Measurements from ENCODE around the gene C1orf87.

The C1orf87 gene

DNA sequence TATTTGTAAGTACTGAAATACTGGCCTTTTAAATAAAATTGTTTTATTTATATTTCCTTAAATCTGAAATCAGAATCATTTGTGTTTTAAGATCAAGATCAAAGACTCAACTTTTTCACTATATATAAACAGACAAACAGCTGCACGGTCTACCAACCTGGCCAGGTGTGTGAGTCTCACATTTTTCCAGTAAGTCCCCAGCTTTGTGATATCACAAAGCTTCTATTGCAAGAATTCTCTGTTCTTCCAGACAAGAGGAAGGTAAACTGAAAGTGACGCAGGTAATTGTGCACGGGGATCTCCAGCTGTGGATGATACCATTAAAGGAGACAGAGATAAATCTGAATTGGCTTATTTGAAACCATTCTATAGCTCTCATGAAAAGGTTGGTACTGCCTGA is 105.8 kb downstream of the C1orf87 start:
- no peaks in the 10 kb centered on the region for H3K27me3 ChIP-seq (ENCODE audit: control insufficient read depth in 2 of 2, insufficient read depth in 2 of 2, low read length in 2 of 2)
- no peak overlapping the region for H3K27ac ChIP-seq (ENCODE audit: low read depth in 2 of 2, low read length in 2 of 2)
- H3K9ac ChIP-seq (ENCODE audit: low read depth in 1 of 2, low read length in 2 of 2): no peak overlapping the region
- no peaks in the 10 kb centered on the region for H3K9me3 ChIP-seq (ENCODE audit: control insufficient read depth in 2 of 2, low read length in 2 of 2)
- H3K4me1 ChIP-seq (ENCODE audit: control insufficient read depth in 2 of 2, insufficient read depth in 2 of 2, low read length in 2 of 2): peaks cover 0 to 12% of the 10 kb centered on the region in 2 donors
- H3K4me3 ChIP-seq (ENCODE audit: low read length in 2 of 2): no peak overlapping the region
- H3K36me3 ChIP-seq (ENCODE audit: control insufficient read depth in 2 of 2, insufficient read depth in 2 of 2, low read length in 2 of 2): no peaks in the 10 kb centered on the region

DNA sequence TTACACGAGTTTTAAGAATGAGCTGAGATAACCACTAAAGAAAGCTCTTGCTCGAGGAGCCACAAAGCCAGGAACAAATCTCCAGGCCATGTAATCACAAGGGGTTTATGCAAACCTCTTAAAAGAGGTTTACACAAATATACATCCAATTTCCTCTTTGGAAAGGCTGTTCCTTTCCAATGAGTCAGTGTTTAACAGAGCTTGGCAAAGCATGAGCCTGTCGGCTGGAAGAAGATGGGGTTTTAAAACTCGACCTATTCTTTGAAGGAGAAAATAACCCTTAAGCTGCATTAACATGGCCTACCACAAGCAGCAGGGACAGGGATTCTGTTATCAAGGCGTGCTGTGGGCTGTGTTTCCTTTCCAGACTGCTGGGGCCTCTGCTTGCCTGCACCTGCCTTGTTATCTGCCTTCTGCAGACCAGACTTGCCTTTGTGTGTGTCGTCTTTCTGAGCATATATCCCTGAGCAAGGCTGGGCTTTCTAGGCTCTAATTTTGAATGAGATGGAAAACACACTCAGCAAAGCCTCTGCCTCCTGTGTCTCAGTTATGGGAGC is 106.4 kb downstream of the C1orf87 start:
- no peak overlapping the region for H3K4me3 ChIP-seq (ENCODE audit: low read length in 2 of 2)
- H3K27ac ChIP-seq (ENCODE audit: low read depth in 2 of 2, low read length in 2 of 2): peak overlapping the region in 1 of 2 donors; percentile 52
- H3K9ac ChIP-seq (ENCODE audit: low read depth in 1 of 2, low read length in 2 of 2): no peak overlapping the region
- H3K9me3 ChIP-seq (ENCODE audit: control insufficient read depth in 2 of 2, low read length in 2 of 2): no peaks in the 10 kb centered on the region
- peaks cover 0 to 12% of the 10 kb centered on the region in 2 donors for H3K4me1 ChIP-seq (ENCODE audit: control insufficient read depth in 2 of 2, insufficient read depth in 2 of 2, low read length in 2 of 2)
- H3K36me3 ChIP-seq (ENCODE audit: control insufficient read depth in 2 of 2, insufficient read depth in 2 of 2, low read length in 2 of 2): no peaks in the 10 kb centered on the region
- H3K27me3 ChIP-seq (ENCODE audit: control insufficient read depth in 2 of 2, insufficient read depth in 2 of 2, low read length in 2 of 2): no peaks in the 10 kb centered on the region

DNA sequence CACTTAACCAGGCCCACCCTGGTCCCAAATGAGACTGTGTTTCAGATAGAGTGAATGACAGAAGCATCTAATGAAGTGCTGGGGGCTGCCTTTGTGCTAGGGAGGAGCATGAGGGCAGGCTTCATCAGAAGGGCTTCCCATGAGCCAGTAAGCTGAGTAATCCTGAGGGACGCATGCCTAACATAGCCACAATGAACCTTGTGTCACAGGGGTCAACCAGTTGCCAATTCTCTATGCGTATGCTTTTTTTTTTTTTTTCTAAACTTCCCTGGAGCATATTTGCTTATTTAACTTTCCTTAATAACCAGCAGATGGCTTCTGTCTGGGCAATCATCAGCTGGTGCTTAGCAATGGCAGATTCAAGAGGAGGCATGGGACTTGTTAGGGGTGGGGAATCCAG is 121.5 kb downstream of the C1orf87 start:
- peaks cover 0 to 4% of the 10 kb centered on the region in 2 donors for H3K4me1 ChIP-seq (ENCODE audit: control insufficient read depth in 2 of 2, insufficient read depth in 2 of 2, low read length in 2 of 2)
- no peak overlapping the region for H3K9ac ChIP-seq (ENCODE audit: low read depth in 1 of 2, low read length in 2 of 2)
- H3K4me3 ChIP-seq (ENCODE audit: low read length in 2 of 2): no peak overlapping the region
- no peaks in the 10 kb centered on the region for H3K36me3 ChIP-seq (ENCODE audit: control insufficient read depth in 2 of 2, insufficient read depth in 2 of 2, low read length in 2 of 2)
- no peak overlapping the region for H3K27ac ChIP-seq (ENCODE audit: low read depth in 2 of 2, low read length in 2 of 2)
- no peaks in the 10 kb centered on the region for H3K27me3 ChIP-seq (ENCODE audit: control insufficient read depth in 2 of 2, insufficient read depth in 2 of 2, low read length in 2 of 2)
- H3K9me3 ChIP-seq (ENCODE audit: control insufficient read depth in 2 of 2, low read length in 2 of 2): no peaks in the 10 kb centered on the region

DNA sequence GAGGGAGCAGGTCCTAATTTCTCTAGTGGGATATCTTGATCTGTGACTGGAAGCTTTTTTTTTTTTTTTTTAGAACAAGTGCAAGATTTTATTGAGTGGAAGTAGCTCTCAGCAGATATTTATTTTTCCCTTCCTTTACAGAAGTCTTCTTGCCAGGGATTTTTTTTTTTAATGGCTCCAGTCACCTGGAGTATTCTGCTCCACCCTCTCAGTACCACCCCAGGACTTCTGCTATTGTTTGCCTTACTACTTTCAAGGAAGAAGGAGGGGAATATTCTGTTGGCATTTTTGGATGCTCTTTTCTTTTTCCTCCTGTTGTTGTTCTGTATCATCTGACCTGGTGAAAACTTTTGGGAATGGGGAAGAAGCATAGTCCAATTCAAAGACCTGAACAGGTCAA is 123.9 kb downstream of the C1orf87 start:
- Histone ChIP-seq H3K4me1 (ENCODE audit: control insufficient read depth in 2 of 2, insufficient read depth in 2 of 2, low read length in 2 of 2) (peaks cover 0 to 4% of the 10 kb centered on the region in 2 donors), H3K4me3 (ENCODE audit: low read length in 2 of 2) (no peak overlapping the region), H3K27me3 (ENCODE audit: control insufficient read depth in 2 of 2, insufficient read depth in 2 of 2, low read length in 2 of 2) (no peaks in the 10 kb centered on the region), H3K27ac (ENCODE audit: low read depth in 2 of 2, low read length in 2 of 2) (no peak overlapping the region), H3K36me3 (ENCODE audit: control insufficient read depth in 2 of 2, insufficient read depth in 2 of 2, low read length in 2 of 2) (no peaks in the 10 kb centered on the region), H3K9me3 (ENCODE audit: control insufficient read depth in 2 of 2, low read length in 2 of 2) (no peaks in the 10 kb centered on the region), H3K9ac (ENCODE audit: low read depth in 1 of 2, low read length in 2 of 2) (no peak overlapping the region)

DNA sequence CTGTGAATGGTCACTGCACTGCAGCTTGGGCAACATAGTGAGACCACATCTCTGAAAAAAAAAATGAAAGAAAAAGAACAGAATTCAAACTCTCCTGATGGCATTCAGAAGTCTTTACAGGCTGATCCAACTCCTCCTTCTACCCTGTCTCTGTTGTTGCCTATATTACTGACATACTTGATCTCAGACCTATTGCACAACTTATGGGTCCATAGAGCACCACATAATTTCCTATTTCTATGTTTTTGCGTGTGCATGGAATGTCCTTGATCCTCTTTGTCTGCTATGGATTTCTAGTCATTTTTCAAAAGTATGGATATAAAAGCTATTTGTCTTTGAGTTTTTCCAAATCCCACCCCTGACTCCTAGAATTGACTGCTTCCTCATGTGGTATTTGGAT is 124.6 kb downstream of the C1orf87 start:
- H3K27ac ChIP-seq (ENCODE audit: low read depth in 2 of 2, low read length in 2 of 2): no peak overlapping the region
- H3K36me3 ChIP-seq (ENCODE audit: control insufficient read depth in 2 of 2, insufficient read depth in 2 of 2, low read length in 2 of 2): no peaks in the 10 kb centered on the region
- H3K4me1 ChIP-seq (ENCODE audit: control insufficient read depth in 2 of 2, insufficient read depth in 2 of 2, low read length in 2 of 2): peaks cover 0 to 4% of the 10 kb centered on the region in 2 donors
- H3K9me3 ChIP-seq (ENCODE audit: control insufficient read depth in 2 of 2, low read length in 2 of 2): no peaks in the 10 kb centered on the region
- H3K27me3 ChIP-seq (ENCODE audit: control insufficient read depth in 2 of 2, insufficient read depth in 2 of 2, low read length in 2 of 2): no peaks in the 10 kb centered on the region
- H3K4me3 ChIP-seq (ENCODE audit: low read length in 2 of 2): no peak overlapping the region
- H3K9ac ChIP-seq (ENCODE audit: low read depth in 1 of 2, low read length in 2 of 2): no peak overlapping the region

DNA sequence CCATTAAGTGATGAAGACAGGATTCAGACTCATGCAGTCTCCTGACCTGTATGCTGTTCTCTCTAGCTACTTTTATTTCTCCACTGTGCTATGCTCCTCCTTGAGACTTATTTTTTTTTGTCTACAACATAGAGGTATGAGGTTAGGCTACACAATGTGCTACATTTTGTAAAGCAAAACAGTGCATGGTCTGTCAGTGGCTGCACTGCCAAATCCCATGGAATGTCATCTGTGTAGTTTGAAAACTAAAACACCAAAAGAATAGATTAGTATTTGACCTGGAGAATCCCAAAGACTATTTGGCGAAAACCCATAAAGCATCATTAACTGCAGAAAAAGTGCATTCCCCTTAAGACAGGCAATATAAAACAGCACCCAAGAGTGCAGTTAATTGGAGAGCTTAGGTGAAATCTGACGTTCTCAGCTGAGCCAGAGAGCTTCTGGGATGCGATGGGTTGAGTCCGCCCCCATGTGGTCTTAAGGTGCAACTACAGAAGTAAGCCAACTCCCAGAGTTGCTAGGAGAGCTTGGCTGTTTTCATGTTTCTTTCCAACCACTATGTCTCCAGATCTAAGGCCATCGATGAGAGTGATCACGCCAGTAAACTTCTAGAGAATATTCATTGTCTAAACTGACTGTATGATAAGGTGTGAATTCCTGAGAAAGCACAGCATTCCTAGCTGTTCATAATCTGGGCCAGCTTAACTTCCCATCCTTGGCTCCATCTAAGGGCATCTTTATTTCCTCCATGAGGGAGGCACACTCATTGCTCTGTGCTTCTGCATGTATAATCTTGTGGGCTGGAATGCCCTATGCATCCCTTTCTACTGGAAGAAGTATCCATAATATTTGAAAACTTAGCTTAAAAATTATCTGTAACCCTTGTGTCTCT is 126.3 kb downstream of the C1orf87 start:
- H3K36me3 ChIP-seq (ENCODE audit: control insufficient read depth in 2 of 2, insufficient read depth in 2 of 2, low read length in 2 of 2): no peaks in the 10 kb centered on the region
- H3K9me3 ChIP-seq (ENCODE audit: control insufficient read depth in 2 of 2, low read length in 2 of 2): no peaks in the 10 kb centered on the region
- no peak overlapping the region for H3K4me3 ChIP-seq (ENCODE audit: low read length in 2 of 2)
- H3K27me3 ChIP-seq (ENCODE audit: control insufficient read depth in 2 of 2, insufficient read depth in 2 of 2, low read length in 2 of 2): no peaks in the 10 kb centered on the region
- no peak overlapping the region for H3K27ac ChIP-seq (ENCODE audit: low read depth in 2 of 2, low read length in 2 of 2)
- peak overlapping the region in 1 of 2 donors; percentile 22 for H3K9ac ChIP-seq (ENCODE audit: low read depth in 1 of 2, low read length in 2 of 2)
- peaks cover 0 to 4% of the 10 kb centered on the region in 2 donors for H3K4me1 ChIP-seq (ENCODE audit: control insufficient read depth in 2 of 2, insufficient read depth in 2 of 2, low read length in 2 of 2)

DNA sequence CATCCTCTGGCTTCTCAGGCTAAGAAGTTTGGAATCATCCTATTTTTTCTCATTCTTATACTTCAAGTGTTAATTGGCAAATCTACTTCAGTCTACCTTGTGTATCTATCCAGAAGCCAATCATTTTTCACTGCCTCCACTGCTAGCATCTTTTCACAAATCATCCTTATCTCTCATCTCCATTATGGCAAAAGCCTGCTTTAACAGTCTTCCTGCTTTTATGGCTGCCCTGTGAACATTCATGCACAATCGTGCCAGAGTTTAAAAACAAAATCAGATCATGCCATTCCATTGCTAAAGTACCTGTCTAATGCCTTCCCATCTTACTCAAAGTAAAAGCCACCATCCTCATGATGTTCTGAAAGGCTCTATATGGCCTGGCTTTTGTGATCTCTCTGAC is 127.8 kb downstream of the C1orf87 start:
- H3K9me3 ChIP-seq (ENCODE audit: control insufficient read depth in 2 of 2, low read length in 2 of 2): no peaks in the 10 kb centered on the region
- H3K4me3 ChIP-seq (ENCODE audit: low read length in 2 of 2): no peak overlapping the region
- H3K4me1 ChIP-seq (ENCODE audit: control insufficient read depth in 2 of 2, insufficient read depth in 2 of 2, low read length in 2 of 2): peaks cover 0 to 4% of the 10 kb centered on the region in 2 donors
- no peaks in the 10 kb centered on the region for H3K36me3 ChIP-seq (ENCODE audit: control insufficient read depth in 2 of 2, insufficient read depth in 2 of 2, low read length in 2 of 2)
- no peak overlapping the region for H3K9ac ChIP-seq (ENCODE audit: low read depth in 1 of 2, low read length in 2 of 2)
- no peaks in the 10 kb centered on the region for H3K27me3 ChIP-seq (ENCODE audit: control insufficient read depth in 2 of 2, insufficient read depth in 2 of 2, low read length in 2 of 2)
- H3K27ac ChIP-seq (ENCODE audit: low read depth in 2 of 2, low read length in 2 of 2): no peak overlapping the region
